ENCODE results near the gene PRKCZ. TPM values are rescaled to one million over a fixed set of nuclear protein-coding genes. Genes with fewer than 3 reads are reported as not detected.

Gene PRKCZ
- polyA plus RNA-seq, 3 donors = 0.74 to 1.9 (median 1.4) TPM

GRCh38 chr1:2229037-2229864 is 179.0 kb downstream of the PRKCZ start:
- Histone ChIP-seq H3K36me3 (replicated peaks in 1 of 2; ENCODE audit: control insufficient read depth in 1 of 2, insufficient read depth in 2 of 2, low read length in 2 of 2) (no peaks in the 10 kb centered on the region), H3K9me3 (replicated peaks in 1 of 2; ENCODE audit: control insufficient read depth in 1 of 2, insufficient read depth in 1 of 2, low read length in 2 of 2) (no peaks in the 10 kb centered on the region), H3K9ac (ENCODE audit: insufficient read depth, low read length, poor library complexity, severe bottlenecking) (peak overlapping the region; percentile 48), H3K4me1 (ENCODE audit: control insufficient read depth in 1 of 2, insufficient read depth in 2 of 2, low read length in 2 of 2) (peaks cover 67 to 73% of the 10 kb centered on the region in 2 donors), H3K79me2 (ENCODE audit: insufficient read depth, low read length) (peaks cover 52% of the 10 kb centered on the region), H2AFZ (ENCODE audit: insufficient read depth, low read depth, low read length, poor library complexity, severe bottlenecking) (no peak overlapping the region), H3K27me3 (ENCODE audit: control insufficient read depth in 2 of 2, insufficient read depth in 2 of 2, low read length in 2 of 2) (peaks cover 0 to 10% of the 10 kb centered on the region in 2 donors), H3K4me3 (replicated peaks in 1 of 3; ENCODE audit: low read depth in 2 of 3, low read length in 3 of 3) (peak overlapping the region; percentile 48 to 80 (median 58)), H3K27ac (ENCODE audit: low read depth in 1 of 2, low read length in 2 of 2) (no peak overlapping the region), H4K20me1 (ENCODE audit: insufficient read depth, low read length) (peaks cover 54% of the 10 kb centered on the region), H3K4me2 (replicated peaks; ENCODE audit: extremely low read depth, low read length, poor library complexity, severe bottlenecking) (peak overlapping the region; percentile 93)
- DNase-seq = peak; percentile 58 to 74 (median 68)
- Mint-ChIP-seq H3K4me1 (peaks cover 55% of the 10 kb centered on the region), H3K27me3 (ENCODE audit: low read depth in 3 of 3) (peaks cover 10 to 21% (median 18%) of the 10 kb centered on the region in 3 donors), H3K27ac (peak overlapping the region; percentile 75 to 93 (median 89)), H3K36me3 (peaks cover 11 to 28% of the 10 kb centered on the region in 2 donors), H3K9me3 (peaks cover 0 to 7% (median 1%) of the 10 kb centered on the region in 7 donors), H3K4me3 (peak overlapping the region; percentile 99 to 100)
- intact Hi-C loops (cut with micrococcal nuclease) = no loop called here
- TF ChIP-seq, protein P1, sequence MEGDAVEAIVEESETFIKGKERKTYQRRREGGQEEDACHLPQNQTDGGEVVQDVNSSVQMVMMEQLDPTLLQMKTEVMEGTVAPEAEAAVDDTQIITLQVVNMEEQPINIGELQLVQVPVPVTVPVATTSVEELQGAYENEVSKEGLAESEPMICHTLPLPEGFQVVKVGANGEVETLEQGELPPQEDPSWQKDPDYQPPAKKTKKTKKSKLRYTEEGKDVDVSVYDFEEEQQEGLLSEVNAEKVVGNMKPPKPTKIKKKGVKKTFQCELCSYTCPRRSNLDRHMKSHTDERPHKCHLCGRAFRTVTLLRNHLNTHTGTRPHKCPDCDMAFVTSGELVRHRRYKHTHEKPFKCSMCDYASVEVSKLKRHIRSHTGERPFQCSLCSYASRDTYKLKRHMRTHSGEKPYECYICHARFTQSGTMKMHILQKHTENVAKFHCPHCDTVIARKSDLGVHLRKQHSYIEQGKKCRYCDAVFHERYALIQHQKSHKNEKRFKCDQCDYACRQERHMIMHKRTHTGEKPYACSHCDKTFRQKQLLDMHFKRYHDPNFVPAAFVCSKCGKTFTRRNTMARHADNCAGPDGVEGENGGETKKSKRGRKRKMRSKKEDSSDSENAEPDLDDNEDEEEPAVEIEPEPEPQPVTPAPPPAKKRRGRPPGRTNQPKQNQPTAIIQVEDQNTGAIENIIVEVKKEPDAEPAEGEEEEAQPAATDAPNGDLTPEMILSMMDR (IDR thresholded peaks at IDR 0.05) = no peak
- WGBS (ENCODE audit: insufficient coverage) = 9% methylated on average over 77 of the region's 77 CpGs

DNA sequence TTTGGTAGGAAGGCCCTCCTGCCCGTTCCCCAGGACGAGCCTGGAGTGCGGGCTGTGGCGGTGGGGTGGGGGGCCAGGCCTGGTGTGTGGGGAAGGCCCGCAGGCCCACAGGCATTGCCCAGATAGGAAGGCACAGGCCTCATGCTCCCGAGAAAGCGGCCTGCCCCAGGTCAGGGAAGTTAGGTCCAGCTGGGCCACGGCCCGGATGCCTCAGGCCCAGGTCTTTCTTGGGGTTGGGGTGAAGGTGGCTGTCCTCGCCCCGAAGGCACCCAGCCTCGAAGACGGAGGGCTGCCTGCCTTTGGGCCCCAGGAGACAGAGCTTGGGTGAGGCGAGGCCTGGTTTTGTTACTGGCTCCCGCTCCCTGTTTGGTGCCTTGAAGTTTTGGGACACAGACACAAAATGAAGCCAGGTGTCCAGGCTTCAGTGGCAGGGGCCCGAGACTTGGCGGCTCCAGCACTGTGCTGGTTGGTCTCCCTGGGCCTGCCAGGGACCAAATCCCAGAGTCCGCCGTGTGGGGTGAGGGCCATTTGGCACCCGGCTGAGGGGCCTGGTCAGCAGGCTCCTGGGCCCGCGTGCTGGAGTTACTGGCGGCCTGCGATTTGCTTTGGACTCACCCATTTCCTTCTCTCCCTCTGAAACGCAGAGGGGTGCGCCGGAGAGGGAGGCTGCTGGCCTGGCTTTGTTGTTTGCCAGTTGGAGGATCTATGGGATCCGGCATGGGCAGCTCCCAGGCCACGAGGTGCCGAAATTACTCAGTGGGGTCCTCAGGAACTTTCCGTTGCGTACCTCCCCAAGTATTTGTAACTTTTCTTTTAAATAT is 179.9 kb downstream of the PRKCZ start:
- peaks cover 0 to 7% (median 0%) of the 10 kb centered on the region in 7 donors for H3K9me3 Mint-ChIP-seq
- intact Hi-C loops (cut with micrococcal nuclease) = loop anchor here in 1 of 2 donors (2.0 kb wide), 1 partner anchor 17 kb away; no protein-coding TSS in a partner anchor

More for the DNA sequence above, 179.9 kb downstream of the PRKCZ start:
- H3K27me3 Mint-ChIP-seq (ENCODE audit: low read depth in 3 of 3) = peaks cover 10 to 19% (median 17%) of the 10 kb centered on the region in 3 donors
- no peak overlapping the region for H3K27ac ChIP-seq (ENCODE audit: low read depth in 1 of 2, low read length in 2 of 2)
- H3K9ac ChIP-seq (ENCODE audit: insufficient read depth, low read length, poor library complexity, severe bottlenecking) = peak overlapping the region; percentile 48
- peaks cover 11 to 28% of the 10 kb centered on the region in 2 donors for H3K36me3 Mint-ChIP-seq
- H3K4me3 ChIP-seq (replicated peaks in 1 of 3; ENCODE audit: low read depth in 2 of 3, low read length in 3 of 3) = peak overlapping the region; percentile 48 to 80 (median 58)
- TF ChIP-seq, protein P1 (IDR thresholded peaks at IDR 0.05) = no peak
- H3K36me3 ChIP-seq (replicated peaks in 1 of 2; ENCODE audit: control insufficient read depth in 1 of 2, insufficient read depth in 2 of 2, low read length in 2 of 2) = no peaks in the 10 kb centered on the region
- H4K20me1 ChIP-seq (ENCODE audit: insufficient read depth, low read length) = peaks cover 60% of the 10 kb centered on the region
- H3K4me3 Mint-ChIP-seq = peak overlapping the region; percentile 99 to 100
- H3K9me3 ChIP-seq (replicated peaks in 1 of 2; ENCODE audit: control insufficient read depth in 1 of 2, insufficient read depth in 1 of 2, low read length in 2 of 2) = no peaks in the 10 kb centered on the region
- DNase-seq = no peak
- peak overlapping the region; percentile 93 for H3K4me2 ChIP-seq (replicated peaks; ENCODE audit: extremely low read depth, low read length, poor library complexity, severe bottlenecking)
- H3K27me3 ChIP-seq (ENCODE audit: control insufficient read depth in 2 of 2, insufficient read depth in 2 of 2, low read length in 2 of 2) = peaks cover 0 to 10% of the 10 kb centered on the region in 2 donors
- H3K79me2 ChIP-seq (ENCODE audit: insufficient read depth, low read length) = peaks cover 52% of the 10 kb centered on the region
- WGBS (ENCODE audit: insufficient coverage) = 73% methylated on average over 19 of the region's 32 CpGs
- peaks cover 66 to 73% of the 10 kb centered on the region in 2 donors for H3K4me1 ChIP-seq (ENCODE audit: control insufficient read depth in 1 of 2, insufficient read depth in 2 of 2, low read length in 2 of 2)
- no peak overlapping the region for H2AFZ ChIP-seq (ENCODE audit: insufficient read depth, low read depth, low read length, poor library complexity, severe bottlenecking)
- peaks cover 61% of the 10 kb centered on the region for H3K4me1 Mint-ChIP-seq
- peak overlapping the region in 3 of 7 donors; percentile 92 to 93 (median 92) for H3K27ac Mint-ChIP-seq
